Esophagus mucosa (tissue), 1 donor: ENCODE data around the gene CCDC9B. TPM values are rescaled to one million over a fixed set of nuclear protein-coding genes. Genes with fewer than 3 reads are reported as not detected.

Experiments
- ATAC-seq: fragments of 200-7000 bp; cut with Tn5 transposase; one replicate; pipeline ENCODE4 v1.9.1; 2020
- total RNA-seq: library from RNA; stranded (reverse); gene quantifications from one replicate; pipeline ENCODE4 v1.2.4, GENCODE V29; 2023
- donor health status: DM: yes; HTN: yes; CAD: no.

The CCDC9B gene
- total RNA-seq, 1 donor from 2014 or later, result 21.3 TPM

DNA sequence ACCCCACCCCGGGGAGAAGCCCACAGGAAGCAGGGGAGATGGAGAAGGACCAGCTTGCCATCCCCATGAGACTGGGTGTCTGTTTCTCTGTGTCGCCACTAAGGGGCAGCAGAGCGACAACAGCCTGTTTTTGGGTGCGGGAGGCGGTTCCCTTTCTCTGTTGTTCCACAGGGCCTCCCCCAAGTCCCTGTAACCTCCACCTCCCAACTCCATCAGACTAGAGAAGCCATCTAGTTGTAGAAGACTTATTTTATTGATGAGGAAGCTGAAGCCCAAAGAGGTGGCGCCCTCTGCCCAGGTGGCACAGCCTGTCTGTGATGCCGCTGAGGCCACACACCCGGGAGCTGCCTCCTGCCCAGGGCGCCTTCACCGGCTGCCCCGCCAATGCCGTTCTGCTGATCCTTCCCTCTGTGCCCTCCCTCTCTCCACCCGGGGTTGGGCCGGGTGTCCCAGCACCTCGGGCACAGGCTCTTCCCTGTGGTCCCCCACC, 3.9 kb upstream of the CCDC9B start:
- ATAC-seq, result peak; percentile 12

DNA sequence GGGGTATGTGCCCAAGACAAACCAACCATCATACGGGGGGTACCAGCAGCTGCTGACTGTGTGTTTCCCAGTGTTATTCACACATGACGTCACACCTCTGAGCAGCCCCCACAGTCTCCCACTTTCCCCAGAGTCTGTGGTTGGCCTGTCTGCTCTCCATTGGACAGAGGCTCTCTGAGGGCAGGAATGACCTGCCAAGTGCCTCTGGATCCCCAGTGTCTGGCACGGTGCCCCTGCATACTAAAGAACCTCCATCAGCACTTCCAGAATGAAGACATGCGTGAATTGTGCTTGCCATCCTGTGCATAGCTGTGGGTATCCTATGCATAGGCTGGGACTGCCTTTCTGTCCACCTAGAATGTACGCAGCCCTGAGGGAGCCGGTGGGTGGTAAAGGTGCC, 3.5 kb upstream of the CCDC9B start:
- ATAC-seq, result no peak

DNA sequence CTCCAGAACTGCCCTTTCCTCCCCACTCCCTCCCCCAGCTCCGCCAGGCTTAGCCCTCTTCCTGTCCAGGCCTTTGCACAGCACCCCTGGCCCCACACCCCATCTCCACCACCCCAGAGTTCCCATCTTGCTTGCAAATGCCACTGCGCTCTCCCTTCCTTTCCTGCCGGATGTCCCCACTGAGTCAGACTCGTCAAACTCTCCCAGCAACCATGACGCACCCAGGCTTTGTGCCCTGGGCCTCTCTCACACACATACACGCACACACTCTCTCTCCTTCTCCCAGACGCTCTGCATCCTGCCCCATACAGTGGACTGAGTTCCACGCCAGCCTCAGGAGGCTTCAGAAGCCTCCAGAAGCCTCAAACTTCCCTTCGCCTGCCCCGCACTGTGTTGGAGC, 2.8 kb upstream of the CCDC9B start:
- peak; percentile 50 for ATAC-seq

DNA sequence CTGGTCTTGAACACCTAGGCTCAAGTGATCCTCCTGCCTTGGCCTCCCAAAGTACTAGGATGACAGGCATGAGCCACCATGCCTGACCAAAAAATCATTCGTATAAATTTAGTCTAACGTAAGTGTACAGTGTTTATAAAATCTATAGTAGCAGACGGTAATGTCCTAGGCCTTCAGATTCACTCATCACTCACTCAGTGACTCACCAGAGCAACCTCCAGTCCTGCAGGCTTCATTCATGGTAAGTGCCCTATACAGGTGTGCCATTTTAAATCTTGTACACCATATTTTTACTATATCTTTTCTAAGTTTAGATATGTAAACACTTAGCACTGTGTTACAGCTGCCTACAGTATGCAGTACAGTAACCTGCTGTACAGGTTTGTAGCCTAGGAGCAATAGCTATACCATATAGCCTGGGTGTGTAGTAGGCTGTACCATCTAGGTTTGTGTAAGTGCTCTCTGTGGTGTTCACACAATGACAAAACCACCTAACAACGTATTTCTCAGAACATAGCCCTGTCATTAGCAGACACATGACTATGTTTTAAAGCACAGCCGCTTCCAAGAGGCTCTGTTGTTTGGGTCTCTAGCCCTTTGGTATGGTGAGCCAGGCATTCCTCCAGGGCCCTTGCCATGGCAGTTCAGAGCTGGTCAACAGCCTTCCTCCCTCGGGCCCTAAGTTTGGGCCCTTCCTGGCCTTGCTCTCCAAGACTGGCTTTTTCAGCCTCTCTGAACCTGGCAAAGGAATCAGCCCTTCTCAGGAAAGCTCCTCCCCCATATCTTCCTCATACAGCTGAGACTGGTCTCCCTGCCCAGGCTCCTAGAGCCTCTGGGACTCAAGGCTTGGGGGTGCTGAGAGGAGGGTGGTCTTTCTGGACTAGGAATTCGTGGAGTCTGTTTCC, 1.9 kb upstream of the CCDC9B start:
- peak; percentile 17 for ATAC-seq

DNA sequence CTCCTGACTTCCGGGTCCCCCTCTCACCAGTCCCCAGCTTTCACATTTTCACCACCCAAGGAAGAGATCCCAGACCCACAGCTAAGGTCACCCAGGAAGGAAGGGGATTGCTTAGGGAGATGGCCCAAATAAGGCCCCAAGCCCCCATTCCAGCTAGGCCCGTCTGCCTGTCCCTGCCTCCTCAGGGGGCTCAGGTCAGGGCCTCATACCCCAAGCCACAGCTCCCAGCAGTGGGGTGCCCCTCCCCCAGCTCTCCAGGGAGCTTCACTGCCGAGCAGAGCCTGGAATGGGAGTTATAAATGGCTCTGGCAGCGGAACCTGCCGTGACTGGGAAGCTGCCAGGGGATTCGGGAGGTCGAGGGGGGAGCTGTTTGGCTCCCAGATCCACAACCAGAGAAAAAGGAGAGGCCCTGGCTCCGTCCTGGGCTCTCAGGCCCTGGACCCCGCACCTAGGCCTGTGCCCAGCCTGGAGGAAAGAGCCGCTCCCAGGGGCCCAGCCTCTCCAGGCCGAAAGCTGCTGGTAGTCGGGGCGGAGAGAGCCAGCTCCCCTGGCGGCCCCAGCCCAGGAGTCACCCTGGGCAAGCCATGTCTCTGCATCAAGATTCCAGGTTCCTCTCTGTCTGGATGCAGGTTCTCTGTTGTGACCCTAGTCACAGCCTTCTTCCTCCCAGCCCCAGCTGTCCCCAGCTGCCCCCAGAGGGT, 550 bp downstream of the CCDC9B start:
- ATAC-seq, result no peak

DNA sequence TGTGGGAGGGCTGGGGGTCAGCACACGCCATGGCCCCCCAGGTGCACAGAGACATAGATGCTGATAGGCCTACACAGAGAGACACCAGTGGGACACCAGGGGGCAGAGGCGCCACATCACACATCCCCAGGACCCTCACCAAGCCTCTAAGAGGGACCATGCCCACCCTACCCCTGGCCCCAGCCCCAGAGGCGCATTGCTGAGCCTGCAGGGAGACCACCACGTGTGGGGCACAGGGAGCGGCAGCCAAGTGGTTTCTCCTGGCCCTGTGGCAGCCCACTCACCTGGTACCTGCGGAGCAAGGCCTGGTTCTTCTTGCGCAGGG, 1.2 kb downstream of the CCDC9B start:
- ATAC-seq, result no peak

DNA sequence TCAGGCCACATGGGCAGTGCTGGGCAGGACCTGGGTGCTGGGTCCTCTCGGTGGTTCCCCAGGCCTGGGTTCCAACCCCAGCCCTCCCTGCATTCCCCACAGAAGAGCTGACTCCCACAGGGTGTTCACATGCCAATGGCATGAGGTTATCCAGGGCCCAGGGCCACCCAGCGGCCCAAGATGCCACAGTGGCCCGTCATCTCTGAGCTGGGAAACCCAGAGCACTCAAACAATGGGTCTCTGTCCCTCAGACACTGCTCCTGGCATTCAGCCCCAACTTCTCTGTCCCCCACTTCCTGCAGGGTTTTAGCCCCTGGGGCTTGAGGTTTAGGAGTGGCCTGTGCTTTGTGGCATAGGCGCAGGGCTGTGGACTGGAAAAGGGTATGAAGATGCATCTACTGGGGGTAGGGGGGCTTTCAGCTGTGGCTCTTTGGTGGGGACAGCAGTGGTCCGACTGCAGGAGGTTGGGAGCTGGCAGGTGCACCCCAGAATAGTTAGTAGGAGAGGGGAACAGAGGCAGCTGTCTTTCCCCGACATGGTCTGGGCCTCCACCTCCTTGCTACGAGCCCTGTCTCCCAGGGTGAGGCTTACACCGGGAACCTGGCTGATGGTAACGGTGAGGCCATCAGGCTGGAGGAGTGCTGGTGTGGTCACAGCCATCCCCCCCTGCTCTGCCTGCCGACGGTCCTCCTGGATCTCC, 1.7 kb downstream of the CCDC9B start:
- ATAC-seq, result peak; percentile 19

DNA sequence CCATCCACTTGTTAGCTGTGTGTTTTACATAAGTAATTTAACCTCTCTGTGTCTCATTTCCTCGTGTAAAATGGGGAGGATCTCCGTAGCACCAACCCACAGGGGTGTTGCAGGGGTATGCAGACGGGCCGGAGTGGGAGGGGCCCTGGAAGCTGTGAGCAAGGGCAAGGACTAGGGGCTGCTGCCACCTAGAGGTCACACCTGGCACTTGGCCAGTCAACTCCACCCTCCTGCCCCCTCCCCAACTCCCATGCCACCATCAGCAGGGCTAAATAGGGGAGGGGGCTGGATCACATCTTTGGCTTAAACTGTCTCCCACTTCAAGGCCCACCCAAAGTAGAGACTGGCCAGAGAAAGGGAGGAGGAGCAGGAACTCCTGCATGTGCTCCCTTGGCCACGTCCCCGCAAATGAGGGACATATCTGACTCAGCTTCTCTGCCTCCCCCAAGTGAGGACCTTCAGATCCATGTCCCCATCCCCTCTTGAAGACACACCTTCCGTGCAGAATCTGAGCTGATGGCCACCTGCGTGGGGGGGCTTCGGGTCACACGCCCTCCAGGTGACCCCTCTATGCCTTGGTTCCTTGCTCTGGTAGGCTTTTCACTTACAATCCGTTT, 2.6 kb downstream of the CCDC9B start:
- ATAC-seq, result no peak

DNA sequence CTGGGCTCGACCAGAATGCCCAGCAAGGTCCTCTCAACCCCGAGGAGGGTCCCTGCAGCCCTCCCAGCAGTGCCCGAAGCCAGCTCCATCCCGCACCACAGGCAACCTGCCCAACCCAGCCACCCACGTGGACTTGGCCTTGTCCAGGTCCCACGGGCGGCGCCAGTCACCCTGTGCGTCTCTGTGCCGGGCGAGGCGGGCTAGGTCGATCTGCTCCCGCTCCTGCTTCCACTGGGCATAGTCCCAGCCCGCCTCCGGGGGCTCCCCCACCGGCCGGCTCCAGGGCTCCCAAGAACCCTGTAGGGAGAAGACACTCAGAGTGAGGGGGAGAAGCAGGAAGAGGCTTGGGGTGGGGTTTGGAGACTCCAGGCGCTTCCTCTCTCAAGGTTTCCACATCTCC, 3.1 kb downstream of the CCDC9B start:
- ATAC-seq, result no peak

DNA sequence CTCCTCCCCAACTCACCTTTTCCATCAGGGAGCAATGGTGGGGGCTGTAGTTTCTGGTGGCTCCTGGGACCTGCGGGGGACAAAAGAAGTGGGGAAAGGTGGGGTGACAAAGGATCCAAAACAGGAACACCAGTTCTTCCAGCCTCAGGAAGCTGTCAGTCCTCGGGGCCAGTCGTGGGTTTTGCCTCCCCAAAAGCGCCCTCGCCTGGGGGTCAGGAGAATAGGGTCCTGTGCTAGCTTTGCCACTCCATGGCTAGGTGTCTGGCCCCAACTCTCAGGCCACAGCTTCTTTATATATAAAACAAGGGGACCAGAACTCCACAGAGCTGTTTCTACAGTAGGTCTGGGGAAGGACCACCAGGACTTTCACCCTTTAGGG, 4.0 kb downstream of the CCDC9B start:
- ATAC-seq, result no peak

DNA sequence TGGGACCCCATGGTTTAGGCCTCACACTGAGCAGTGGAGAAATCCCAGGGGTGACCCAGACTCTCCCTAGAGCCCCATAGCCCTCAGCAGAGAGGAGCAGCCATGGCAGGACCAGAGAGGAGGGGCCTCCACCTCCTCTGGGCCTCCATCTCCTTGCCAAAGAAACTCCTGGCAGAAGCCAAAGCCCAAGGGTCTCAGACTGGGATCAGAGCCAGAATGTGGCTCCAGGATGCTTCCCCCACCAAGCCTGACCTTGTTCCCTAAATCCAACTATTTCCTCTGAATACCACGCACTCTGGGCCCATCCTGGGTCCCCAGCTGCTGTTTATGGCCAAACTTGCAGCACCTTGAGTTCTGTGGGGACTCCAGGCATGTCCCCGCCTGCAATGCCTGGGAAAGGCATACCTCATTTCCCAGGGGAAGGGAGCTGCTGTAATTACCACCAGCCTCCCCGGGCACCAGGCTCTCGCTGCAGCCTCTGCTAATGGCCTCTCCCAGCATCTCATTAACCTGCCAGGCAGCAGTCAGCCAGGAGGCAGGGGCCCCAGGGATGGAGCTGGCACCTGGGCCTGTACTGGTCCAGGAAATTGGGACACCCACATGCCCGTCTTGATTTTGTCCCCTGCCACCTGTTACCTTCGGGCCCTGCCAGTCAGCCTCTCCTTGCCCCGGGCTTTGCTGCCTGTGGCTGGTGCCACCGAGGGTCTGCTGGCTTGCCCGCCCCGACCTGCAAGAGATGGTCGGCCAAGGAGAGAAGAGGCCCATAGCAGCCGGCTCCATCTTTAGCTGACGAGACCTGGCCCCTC, 4.6 kb downstream of the CCDC9B start:
- ATAC-seq, result no peak

DNA sequence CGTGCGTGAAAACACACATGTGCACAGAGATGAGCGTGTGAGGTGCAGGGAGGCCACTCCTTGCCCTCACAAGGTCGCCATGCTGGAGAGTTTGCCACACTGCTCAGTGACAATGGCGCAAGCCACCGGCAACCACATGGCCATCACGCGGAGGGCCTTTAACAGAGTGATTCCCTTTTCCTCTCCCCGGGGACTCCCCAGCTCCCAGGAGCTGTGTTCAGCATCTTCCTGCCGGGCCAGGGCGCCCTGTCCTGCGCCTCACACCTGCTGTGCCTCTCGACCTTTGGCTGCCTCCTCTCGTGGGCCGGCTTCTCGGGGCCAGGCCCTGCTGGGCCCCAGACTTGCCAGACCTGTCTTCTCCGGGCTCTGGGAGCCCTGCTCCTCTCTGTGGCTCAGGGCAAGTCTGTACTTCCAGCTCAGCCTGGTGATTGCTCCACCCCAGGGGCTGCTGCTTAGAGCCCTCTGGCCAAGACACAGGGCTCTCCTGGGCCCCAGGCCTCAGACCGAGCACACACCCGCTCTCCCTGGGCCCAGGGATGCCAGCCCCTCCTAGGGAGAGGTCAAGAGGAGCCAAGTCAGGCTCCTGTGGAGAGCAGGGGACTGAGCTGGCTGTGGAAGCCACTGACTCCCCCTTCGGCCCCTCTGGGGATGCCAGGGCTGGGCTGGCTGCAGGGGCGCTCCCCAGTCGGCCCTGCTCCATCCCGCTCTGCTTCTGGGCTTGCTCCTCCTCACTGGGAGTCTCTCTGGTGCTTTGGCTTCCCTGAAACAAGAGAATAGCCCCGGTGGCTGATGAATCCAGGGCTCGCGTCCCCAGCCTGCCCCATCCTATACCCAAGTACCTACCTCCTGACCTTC, 5.6 kb downstream of the CCDC9B start:
- peak; percentile 68 for ATAC-seq

DNA sequence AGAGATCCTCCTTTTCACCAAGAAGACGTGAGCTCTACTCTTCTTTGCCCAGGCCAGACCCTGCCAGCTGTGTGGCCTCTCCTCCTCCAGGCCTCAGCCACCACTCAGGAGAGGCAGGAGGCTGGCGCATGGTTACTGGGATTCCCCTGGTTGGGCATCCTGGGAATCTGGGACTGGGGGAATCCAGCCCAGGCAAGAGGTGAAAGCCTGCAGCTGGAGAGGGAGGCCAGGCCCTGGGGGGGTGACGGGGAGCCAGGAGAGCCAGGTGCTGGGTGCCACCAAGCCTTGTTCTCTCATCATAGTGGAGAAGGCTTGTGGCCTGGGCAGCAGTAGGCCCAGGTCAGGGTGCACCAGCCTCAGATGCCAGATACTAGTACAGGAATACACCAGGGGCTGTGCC, 6.2 kb downstream of the CCDC9B start:
- ATAC-seq, result no peak

DNA sequence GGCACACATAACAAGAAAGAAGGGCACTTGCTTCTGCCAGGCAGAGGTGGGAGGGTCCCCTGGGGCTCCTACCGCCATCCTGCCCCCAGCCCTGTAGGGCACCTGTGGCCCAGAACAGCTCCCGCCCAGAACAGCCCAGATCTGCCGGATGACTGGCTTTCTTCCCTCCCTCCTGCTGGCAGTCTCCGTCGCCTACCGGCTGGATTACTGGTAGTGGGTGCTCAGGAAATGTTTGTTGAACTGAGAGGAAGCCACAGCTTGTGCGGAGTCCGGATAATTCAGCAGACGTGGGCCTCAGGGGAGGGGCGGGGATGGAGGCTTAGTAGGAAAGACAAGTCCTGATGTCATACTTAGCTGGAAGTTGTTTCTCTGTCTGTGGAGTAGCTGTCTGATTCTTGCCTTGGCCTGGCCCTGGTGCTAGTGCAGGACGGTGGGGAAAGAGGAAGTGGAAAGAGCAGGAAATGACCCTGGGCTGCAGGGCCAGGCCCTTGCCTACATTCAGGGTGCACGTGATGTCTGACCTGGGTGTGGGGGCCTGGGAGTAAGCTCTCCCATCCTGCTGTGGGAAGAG, 6.7 kb downstream of the CCDC9B start:
- ATAC-seq, result peak; percentile 38

DNA sequence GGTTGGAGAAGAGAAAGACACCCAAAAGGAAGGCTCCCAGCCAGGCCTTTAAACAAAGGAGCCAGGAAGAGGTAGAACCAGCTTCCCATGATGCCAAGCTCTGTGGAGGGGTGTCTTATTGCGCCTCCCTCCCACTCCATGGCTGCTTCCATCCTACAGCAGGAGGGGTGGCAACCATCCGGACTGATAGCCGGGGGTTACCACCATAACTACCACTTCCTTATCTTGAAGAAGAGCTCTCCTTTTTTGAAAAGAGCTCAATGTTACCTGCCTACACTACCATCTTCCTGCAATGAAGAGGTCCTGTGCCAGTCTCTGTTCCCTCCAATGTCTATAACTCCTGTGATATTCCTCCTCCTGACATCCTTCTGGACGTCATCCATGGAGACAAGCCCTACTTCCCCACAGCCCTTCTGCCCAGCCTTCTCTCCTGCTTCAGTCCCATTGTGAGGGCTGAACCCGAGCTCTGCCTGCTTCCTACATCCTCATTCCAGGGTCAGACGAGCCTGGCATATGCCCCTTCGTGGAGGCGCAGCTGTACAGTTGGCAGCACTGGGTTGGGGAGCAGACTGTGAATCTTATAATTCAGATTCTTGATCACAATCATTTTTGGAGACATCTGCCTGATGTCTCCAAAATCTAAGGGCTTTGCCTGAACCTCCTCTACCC, 8.5 kb downstream of the CCDC9B start:
- ATAC-seq, result no peak

DNA sequence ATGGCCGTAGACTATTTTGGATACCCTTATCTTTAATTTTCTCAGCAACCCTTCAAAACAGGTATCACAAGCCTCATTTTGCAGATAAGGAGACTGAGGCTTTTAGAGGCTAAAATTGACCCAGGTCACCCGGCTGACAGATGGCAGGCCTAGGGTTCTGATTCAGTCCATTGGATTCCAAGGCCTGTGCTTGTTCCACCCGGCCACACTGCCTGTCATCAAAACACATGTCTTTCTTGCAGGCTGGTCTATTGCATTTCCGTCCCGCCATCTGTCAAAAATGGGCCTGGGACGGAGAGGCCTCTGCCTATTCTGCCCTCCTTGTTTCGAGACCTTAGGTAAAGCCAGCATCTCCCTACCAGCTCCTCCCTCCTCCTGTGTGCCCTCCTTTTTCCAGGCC, 9.1 kb downstream of the CCDC9B start:
- ATAC-seq, result no peak

DNA sequence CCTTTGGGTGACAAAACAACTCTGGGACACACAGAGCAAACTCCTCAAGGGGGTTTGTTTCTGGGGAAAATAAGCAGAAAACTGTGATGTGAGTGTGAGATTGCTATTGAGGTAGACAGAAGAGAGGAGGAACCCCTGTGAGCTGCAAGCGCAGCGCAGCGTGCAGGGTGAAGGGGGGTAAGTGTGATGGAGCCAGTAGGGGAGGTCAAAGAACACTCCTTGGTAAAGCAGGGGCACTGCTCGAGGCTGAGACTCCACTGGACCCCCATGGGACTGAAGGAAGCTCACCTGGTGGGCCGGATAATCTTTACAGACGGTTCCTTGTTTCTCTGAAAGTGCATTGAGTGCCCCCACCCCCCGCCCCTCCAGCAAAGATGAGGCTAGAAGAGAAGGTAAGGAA, 9.7 kb downstream of the CCDC9B start:
- no peak for ATAC-seq

DNA sequence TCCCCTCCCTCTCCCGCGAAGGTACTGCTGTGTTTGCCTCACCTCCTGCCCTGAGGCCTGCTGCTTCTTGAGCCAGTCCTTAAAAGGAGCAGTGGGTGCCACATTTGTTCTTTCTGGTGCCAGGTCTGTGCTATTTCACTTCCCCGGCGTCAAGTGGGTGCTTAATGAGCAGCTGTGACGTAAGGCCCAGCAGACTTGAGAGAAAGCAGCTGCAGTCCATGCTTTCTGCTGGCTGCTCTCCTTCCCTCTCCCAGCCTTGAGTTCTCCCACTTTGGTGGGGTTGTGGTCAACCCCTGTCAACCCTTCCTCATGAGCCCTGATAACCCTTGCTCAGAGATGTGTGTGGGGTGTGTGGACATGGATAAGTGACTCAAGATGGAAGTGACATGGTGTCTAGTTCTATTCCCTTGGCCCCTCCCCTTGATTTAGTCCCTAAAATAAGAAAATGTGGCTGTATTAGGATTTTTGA, 10.3 kb downstream of the CCDC9B start:
- no peak for ATAC-seq

DNA sequence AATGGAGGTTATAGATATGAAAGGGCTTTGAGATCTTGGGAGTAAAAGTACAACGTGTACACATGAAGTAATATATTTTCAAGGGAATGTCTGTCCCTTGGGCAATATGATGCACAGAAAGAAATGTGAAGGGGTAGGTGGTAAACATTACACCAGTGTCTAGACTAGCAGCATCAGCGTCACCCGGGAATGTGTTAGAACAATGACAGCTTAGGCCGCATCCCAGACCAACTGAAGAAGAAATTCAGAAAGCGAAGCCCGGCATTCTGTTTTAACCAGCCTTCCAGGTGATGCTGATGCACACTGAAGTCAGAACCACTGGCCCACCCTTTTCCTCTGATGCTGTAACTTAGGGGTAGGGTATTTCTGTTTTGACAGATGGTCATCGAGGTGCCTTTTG, 10.9 kb downstream of the CCDC9B start:
- no peak for ATAC-seq

DNA sequence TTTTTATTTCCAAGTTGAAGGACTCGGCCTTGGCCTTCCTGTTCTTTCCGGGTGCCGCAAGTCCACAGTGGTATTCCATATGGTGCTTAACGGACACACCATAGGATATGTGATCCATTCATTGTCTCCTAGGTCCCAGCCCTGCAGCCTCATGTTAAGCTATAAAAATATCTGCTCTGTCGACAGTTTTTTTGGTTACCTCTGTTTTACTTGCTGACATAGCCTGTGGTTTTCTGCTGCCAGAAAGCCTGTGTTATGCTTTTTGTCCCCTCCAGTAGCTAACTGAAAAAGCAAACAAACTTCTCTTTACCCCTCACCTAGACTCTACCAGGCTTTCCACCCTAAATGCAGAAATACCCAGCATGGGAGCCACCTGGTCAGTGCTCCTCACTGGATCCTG, 12.0 kb downstream of the CCDC9B start:
- ATAC-seq, result no peak
